ENCODE data around the gene SETDB2. TPM values are rescaled to one million over a fixed set of nuclear protein-coding genes. Genes with fewer than 3 reads are reported as not detected.

The SETDB2 gene
- polyA plus RNA-seq, 3 donors, result 4.8 to 6.8 (median 6.4) TPM

GRCh38 chr13:49464621-49465325, 20.7 kb downstream of the SETDB2 start:
- no peak overlapping the region for H3K4me3 Mint-ChIP-seq
- DNase-seq, result no peak
- WGBS (ENCODE audit: insufficient coverage), result 100% methylated on average over 1 of the region's 4 CpGs
- peaks cover 10 to 26% (median 16%) of the 10 kb centered on the region in 7 donors for H3K9me3 Mint-ChIP-seq
- no peaks in the 10 kb centered on the region for H4K20me1 ChIP-seq (ENCODE audit: insufficient read depth, low read length)
- H3K9ac ChIP-seq (ENCODE audit: insufficient read depth, low read length, poor library complexity, severe bottlenecking), result no peak overlapping the region
- intact Hi-C loops (cut with micrococcal nuclease), result no loop called here
- H3K27me3 Mint-ChIP-seq (ENCODE audit: low read depth in 3 of 3), result no peaks in the 10 kb centered on the region
- TF ChIP-seq CTCF (IDR thresholded peaks at IDR 0.05), result no peak
- H3K27me3 ChIP-seq (ENCODE audit: control insufficient read depth in 2 of 2, insufficient read depth in 2 of 2, low read length in 2 of 2), result no peaks in the 10 kb centered on the region
- H3K4me1 Mint-ChIP-seq, result no peaks in the 10 kb centered on the region
- H3K9me3 ChIP-seq (replicated peaks in 1 of 2; ENCODE audit: control insufficient read depth in 1 of 2, insufficient read depth in 1 of 2, low read length in 2 of 2), result peaks cover 12 to 20% of the 10 kb centered on the region in 2 donors
- peaks cover 59 to 91% of the 10 kb centered on the region in 2 donors for H3K36me3 ChIP-seq (replicated peaks in 1 of 2; ENCODE audit: control insufficient read depth in 1 of 2, insufficient read depth in 2 of 2, low read length in 2 of 2)
- no peak overlapping the region for H3K27ac ChIP-seq (ENCODE audit: low read depth in 1 of 2, low read length in 2 of 2)
- H3K27ac Mint-ChIP-seq, result peak overlapping the region in 1 of 7 donors; percentile 30
- H3K4me1 ChIP-seq (ENCODE audit: control insufficient read depth in 1 of 2, insufficient read depth in 2 of 2, low read length in 2 of 2), result no peaks in the 10 kb centered on the region
- no peak overlapping the region for H3K4me2 ChIP-seq (replicated peaks; ENCODE audit: extremely low read depth, low read length, poor library complexity, severe bottlenecking)
- H3K36me3 Mint-ChIP-seq, result peaks cover 65 to 81% of the 10 kb centered on the region in 2 donors
- no peak overlapping the region for H3K4me3 ChIP-seq (replicated peaks in 1 of 3; ENCODE audit: low read depth in 2 of 3, low read length in 3 of 3)
- no peaks in the 10 kb centered on the region for H3K79me2 ChIP-seq (ENCODE audit: insufficient read depth, low read length)
- no peak overlapping the region for H2AFZ ChIP-seq (ENCODE audit: insufficient read depth, low read depth, low read length, poor library complexity, severe bottlenecking)

- peaks cover 10 to 23% (median 16%) of the 10 kb centered on the region in 7 donors for H3K9me3 Mint-ChIP-seq
- H4K20me1 ChIP-seq (ENCODE audit: insufficient read depth, low read length), result no peaks in the 10 kb centered on the region
- H3K36me3 Mint-ChIP-seq, result peaks cover 67 to 82% of the 10 kb centered on the region in 2 donors
- no peak overlapping the region for H3K27ac ChIP-seq (ENCODE audit: low read depth in 1 of 2, low read length in 2 of 2)
- H3K79me2 ChIP-seq (ENCODE audit: insufficient read depth, low read length), result no peaks in the 10 kb centered on the region
- no peak overlapping the region for H3K4me3 Mint-ChIP-seq
- 100% methylated on average over 3 of the region's 5 CpGs for WGBS (ENCODE audit: insufficient coverage)
- no peak overlapping the region for H3K4me3 ChIP-seq (replicated peaks in 1 of 3; ENCODE audit: low read depth in 2 of 3, low read length in 3 of 3)
- H3K4me2 ChIP-seq (replicated peaks; ENCODE audit: extremely low read depth, low read length, poor library complexity, severe bottlenecking), result no peak overlapping the region
- H3K27ac Mint-ChIP-seq, result peak overlapping the region in 3 of 7 donors; percentile 2 to 69 (median 57)
- no peaks in the 10 kb centered on the region for H3K27me3 ChIP-seq (ENCODE audit: control insufficient read depth in 2 of 2, insufficient read depth in 2 of 2, low read length in 2 of 2)
- no peaks in the 10 kb centered on the region for H3K27me3 Mint-ChIP-seq (ENCODE audit: low read depth in 3 of 3)
- intact Hi-C loops (cut with micrococcal nuclease), result no loop called here
- H3K9ac ChIP-seq (ENCODE audit: insufficient read depth, low read length, poor library complexity, severe bottlenecking), result no peak overlapping the region
- DNase-seq, result no peak
- no peak for TF ChIP-seq CTCF (IDR thresholded peaks at IDR 0.05)
- H3K4me1 ChIP-seq (ENCODE audit: control insufficient read depth in 1 of 2, insufficient read depth in 2 of 2, low read length in 2 of 2), result no peaks in the 10 kb centered on the region
- H2AFZ ChIP-seq (ENCODE audit: insufficient read depth, low read depth, low read length, poor library complexity, severe bottlenecking), result no peak overlapping the region
- peaks cover 60 to 91% of the 10 kb centered on the region in 2 donors for H3K36me3 ChIP-seq (replicated peaks in 1 of 2; ENCODE audit: control insufficient read depth in 1 of 2, insufficient read depth in 2 of 2, low read length in 2 of 2)
- peaks cover 12 to 20% of the 10 kb centered on the region in 2 donors for H3K9me3 ChIP-seq (replicated peaks in 1 of 2; ENCODE audit: control insufficient read depth in 1 of 2, insufficient read depth in 1 of 2, low read length in 2 of 2)
- no peaks in the 10 kb centered on the region for H3K4me1 Mint-ChIP-seq
These were observed 22.3 kb downstream of the SETDB2 start for GRCh38 chr13:49466292-49466838.

Data from CD14-positive monocyte (primary cell).